Measurements from ENCODE around the gene TAPBP.
"Not testable (repeated sequence)": the region's sequence is repeated elsewhere in the genome, so short reads cannot be mapped to it uniquely, and the experiment has no call there.

- not testable (repeated sequence) for TF ChIP-seq CTCF (IDR thresholded peaks at IDR 0.05); POLR2A (IDR thresholded peaks at IDR 0.05; ENCODE audit: low read depth); EP300 (IDR thresholded peaks at IDR 0.05)
Measured at GRCh38 chr6:33262490-33262889, 51.4 kb downstream of the TAPBP start.
